Uterus (tissue), 2 donors: ENCODE results near the gene RRP8.

ENCODE experiments used
- POLR2A ChIP-seq, 2 donors: fragments of 450-650 bp; IDR thresholded peaks; one replicate each; pipeline ENCODE4 v1.6.1; 2016; ENCODE audit warnings: antibody characterized with exemption in 2 of 2, mild to moderate bottlenecking in 1 of 2, moderate library complexity in 1 of 2
- TF ChIP-seq, protein P1 (sequence below), 4 experiments: fragments of 200-600 bp in 2 of 4; fragments of 450-650 bp in 2 of 4; sonication (generic) in 2 of 4; IDR thresholded peaks; one replicate each; pipeline ENCODE4 v1.5.1; 2016 to 2019; ENCODE audit warnings: antibody characterized with exemption in 4 of 4, mild to moderate bottlenecking in 2 of 4, moderate library complexity in 1 of 4

GRCh38 chr11:6650980-6651379, 47.6 kb upstream of the RRP8 start:
- TF ChIP-seq, protein P1, sequence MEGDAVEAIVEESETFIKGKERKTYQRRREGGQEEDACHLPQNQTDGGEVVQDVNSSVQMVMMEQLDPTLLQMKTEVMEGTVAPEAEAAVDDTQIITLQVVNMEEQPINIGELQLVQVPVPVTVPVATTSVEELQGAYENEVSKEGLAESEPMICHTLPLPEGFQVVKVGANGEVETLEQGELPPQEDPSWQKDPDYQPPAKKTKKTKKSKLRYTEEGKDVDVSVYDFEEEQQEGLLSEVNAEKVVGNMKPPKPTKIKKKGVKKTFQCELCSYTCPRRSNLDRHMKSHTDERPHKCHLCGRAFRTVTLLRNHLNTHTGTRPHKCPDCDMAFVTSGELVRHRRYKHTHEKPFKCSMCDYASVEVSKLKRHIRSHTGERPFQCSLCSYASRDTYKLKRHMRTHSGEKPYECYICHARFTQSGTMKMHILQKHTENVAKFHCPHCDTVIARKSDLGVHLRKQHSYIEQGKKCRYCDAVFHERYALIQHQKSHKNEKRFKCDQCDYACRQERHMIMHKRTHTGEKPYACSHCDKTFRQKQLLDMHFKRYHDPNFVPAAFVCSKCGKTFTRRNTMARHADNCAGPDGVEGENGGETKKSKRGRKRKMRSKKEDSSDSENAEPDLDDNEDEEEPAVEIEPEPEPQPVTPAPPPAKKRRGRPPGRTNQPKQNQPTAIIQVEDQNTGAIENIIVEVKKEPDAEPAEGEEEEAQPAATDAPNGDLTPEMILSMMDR (IDR thresholded peaks at IDR 0.05) = no peak
- no peak for TF ChIP-seq POLR2A (IDR thresholded peaks at IDR 0.05)
